Esophagus muscularis mucosa (tissue), 3 donors: ENCODE measurements around the gene TEX101.

ENCODE experiments used
- CTCF ChIP-seq, 3 experiments: fragments of 200-600 bp in 2 of 3; fragments of 450-650 bp in 1 of 3; sonication (generic) in 2 of 3; IDR thresholded peaks; one replicate each; pipeline ENCODE4 v1.5.1; 2017 to 2019; ENCODE audit warnings: antibody characterized with exemption in 3 of 3, mild to moderate bottlenecking in 2 of 3, moderate library complexity in 1 of 3
- POLR2A ChIP-seq: fragments of 450-650 bp; IDR thresholded peaks from one replicate; pipeline ENCODE4 v1.6.1; 2017; ENCODE audit warnings: antibody characterized with exemption, moderate library complexity, mild to moderate bottlenecking, low read depth

DNA sequence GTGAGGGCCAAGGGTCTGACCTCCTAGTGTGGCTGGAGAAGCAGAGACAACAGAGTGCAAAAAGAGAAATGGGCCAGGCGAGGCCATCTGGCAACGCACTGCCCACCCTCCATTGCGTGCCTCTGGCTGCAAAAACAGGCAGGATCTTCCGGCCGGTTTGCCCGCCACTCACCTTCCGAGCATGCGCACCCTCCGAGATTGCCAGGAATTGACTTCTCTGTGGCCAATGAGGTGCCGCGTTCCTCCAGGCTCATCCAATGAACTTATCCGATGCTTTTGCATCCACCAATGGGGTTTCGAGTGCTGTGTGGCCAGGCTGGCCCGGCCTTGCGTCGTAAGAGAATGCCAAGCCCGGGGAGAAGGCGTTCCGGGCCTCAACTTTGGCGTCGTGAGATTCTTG lies at the start of gene TEX101:
- TF ChIP-seq CTCF (IDR thresholded peaks at IDR 0.05) = no peak
- TF ChIP-seq POLR2A = no peak
